GM10847 (cell line): ENCODE measurements around the gene CIAO2A.

ENCODE experiments used
- POLR2A ChIP-seq: IDR thresholded peaks from 2 replicates; pipeline ENCODE4 v1.6.1; 2011; ENCODE audit not compliant: insufficient read length; ENCODE audit errors: extremely low read depth

Gene CIAO2A

GRCh38 chr15:64034519-64034918 is 59.1 kb downstream of the CIAO2A start:
- TF ChIP-seq POLR2A, result no peak

GRCh38 chr15:64032329-64032728 is 61.3 kb downstream of the CIAO2A start:
- no peak for TF ChIP-seq POLR2A

GRCh38 chr15:64030123-64030522 is 63.5 kb downstream of the CIAO2A start:
- no peak for TF ChIP-seq POLR2A

- no peak for TF ChIP-seq POLR2A
These were observed 64.0 kb downstream of the CIAO2A start for GRCh38 chr15:64029633-64030032.

- TF ChIP-seq POLR2A, result no peak
These were observed 64.5 kb downstream of the CIAO2A start for GRCh38 chr15:64029110-64029509.

GRCh38 chr15:64026591-64026990 is 67.0 kb downstream of the CIAO2A start:
- no peak for TF ChIP-seq POLR2A

GRCh38 chr15:64024172-64025050 is 69.2 kb downstream of the CIAO2A start:
- no peak for TF ChIP-seq POLR2A

- no peak for TF ChIP-seq POLR2A
These were observed 70.4 kb downstream of the CIAO2A start for GRCh38 chr15:64023220-64023619.

- TF ChIP-seq POLR2A, result no peak
These were observed 71.1 kb downstream of the CIAO2A start for GRCh38 chr15:64022571-64022970.
